ENCODE measurements around the gene AQP7.
"Not testable (repeated sequence)": the region's sequence is repeated elsewhere in the genome, so short reads cannot be mapped to it uniquely, and the experiment has no call there.

The AQP7 gene

GRCh38 chr9:33366979-33367480, 35.3 kb downstream of the AQP7 start:
- no peak for DNase-seq

DNA sequence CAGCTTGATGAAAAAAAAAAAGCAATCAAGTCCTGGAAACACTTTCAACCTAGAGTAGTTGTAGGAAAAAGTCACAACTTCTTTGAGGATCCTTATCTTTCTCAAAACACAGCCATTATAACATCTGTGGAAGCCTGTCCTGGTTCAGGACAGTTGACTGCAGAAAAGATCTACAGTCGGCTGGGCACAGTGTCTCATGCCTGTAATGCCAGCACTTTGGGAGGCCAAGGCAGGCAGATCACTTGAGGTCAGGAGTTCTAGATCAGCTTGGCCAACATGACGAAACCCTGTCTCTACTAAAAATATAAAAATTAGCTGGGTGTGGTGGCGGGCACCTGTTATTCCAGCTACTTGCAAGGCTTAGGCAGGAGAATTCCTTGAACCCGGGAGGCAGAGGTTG, 37.6 kb downstream of the AQP7 start:
- DNase-seq = not testable (repeated sequence)

GRCh38 chr9:33364127-33364526, 38.2 kb downstream of the AQP7 start:
- DNase-seq = no peak

DNA sequence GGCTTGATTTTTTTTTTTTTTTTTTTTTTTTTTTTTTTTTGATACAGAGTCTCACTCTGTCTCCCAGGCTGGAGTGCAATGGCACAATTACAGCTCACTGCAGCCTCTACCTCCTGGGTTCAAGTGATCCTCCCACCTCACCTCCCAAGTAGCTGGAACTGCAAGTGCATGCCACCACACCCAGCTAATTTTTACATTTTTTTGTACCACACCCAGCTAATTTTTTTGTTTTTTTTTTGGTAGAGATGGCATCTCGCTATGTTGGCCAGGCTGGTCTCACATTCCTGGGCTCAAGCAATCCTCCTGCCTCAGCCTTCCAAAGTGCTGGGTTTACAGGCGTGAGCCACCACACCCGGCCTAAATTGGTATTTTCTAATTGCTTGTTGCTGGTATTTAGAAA, 43.7 kb downstream of the AQP7 start:
- DNase-seq = not testable (repeated sequence)

DNA sequence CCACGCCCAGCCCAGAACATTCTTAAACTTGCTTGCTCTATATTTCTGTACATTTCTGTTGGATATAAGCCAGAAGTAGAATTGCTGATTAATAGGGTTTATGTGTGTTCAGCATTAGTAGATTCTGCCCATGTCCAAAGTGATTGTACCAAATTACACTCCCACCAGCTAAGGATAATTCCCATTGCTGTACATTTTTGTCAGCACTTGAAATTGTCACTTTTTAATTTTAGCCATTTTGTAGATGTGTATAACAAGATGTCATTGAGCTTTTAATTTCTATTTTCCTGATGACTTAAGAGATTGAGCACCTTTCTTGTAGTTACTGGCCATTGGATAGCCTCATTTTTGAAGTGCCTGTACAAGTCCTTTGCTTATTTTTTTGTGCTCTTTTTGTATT, 46.4 kb downstream of the AQP7 start:
- no peak for DNase-seq

DNA sequence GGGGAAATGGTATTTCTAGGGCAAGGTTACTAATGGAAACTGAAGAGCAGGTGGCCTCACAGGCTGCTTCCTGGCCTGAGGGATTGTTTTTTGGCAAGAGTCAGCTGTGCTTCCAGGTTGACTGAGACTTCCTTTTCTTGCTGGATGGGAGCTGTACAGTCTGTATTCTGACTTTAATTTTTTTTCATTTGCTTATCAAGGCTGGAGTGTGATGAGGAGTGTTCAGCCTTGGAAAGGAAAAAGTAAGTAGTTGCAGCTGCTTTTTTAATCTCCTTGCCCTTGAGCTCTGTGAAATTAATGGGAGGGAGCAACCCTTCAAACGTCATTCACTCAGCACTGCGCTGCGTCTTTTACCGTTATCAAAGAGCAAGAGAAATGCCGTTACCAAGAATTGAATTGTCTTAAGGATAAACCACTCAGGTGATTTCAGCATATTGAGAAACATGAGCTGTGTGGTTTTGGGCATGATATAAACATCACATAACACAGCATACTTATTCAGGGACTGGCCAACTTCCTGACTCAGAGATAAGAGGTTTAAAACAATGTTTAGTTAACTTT, 47.6 kb downstream of the AQP7 start:
- DNase-seq = peak; percentile 3

- DNase-seq = no peak
Measured at GRCh38 chr9:33351547-33351946, 50.8 kb downstream of the AQP7 start.

DNA sequence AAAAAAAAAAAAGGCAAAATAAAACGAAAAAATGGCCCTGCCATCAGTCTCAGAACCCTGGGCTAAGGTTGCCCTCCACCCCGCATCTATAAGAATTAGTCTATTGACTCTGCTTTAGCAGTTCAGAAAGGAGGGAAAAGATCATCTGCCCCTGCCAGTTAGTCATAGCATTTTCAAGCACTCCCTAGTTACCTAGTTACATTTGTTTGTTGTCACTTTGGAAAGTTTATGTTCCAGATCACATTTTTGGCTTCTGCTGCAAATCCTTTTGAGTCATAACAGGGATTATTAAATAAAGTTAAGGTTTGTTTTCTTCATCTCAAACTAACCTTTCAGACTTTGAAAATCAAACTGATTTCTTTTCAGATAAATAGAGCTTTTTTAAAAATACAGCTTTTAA, 52.1 kb downstream of the AQP7 start:
- DNase-seq = no peak

DNA sequence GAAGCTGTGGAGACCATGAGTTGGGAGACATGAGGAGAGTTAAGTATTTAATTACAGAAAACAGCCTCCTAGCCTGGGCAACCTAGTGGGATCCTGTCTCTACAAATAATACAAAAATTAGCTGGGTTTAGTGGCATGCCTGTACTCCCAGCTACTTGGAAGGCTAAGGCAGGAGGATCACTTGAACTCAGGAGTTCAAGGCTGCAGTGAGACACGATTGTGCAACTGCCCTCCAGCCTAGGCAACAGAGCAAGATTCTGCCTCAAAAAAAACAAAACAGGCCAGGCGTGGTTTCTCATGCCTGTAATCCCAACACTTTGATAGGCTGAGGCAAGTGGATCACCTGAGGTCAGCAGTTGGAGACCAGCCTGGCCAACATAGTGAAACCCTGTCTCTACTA, 52.6 kb downstream of the AQP7 start:
- no peak for DNase-seq

DNA sequence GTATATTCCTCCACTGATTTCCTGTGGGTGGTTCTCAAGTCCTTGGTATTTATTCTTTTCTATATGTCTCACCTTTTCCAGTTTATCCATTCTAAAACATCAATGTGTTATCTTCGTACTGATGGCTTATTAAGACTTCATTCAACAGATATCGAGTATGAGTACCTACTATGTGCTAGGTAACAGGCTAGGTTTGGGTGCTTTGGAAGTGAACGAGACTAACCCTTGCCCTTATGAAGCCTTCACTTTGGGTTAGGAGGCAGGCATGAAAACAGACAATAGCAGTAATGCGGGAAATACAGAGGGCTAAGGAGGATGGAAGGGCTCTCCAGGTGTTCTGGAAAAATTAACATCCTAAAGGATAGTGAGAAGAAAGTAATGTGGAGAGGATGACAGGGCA, 53.4 kb downstream of the AQP7 start:
- no peak for DNase-seq

- DNase-seq = no peak
Measured at GRCh38 chr9:33346564-33346963, 55.8 kb downstream of the AQP7 start.

DNA sequence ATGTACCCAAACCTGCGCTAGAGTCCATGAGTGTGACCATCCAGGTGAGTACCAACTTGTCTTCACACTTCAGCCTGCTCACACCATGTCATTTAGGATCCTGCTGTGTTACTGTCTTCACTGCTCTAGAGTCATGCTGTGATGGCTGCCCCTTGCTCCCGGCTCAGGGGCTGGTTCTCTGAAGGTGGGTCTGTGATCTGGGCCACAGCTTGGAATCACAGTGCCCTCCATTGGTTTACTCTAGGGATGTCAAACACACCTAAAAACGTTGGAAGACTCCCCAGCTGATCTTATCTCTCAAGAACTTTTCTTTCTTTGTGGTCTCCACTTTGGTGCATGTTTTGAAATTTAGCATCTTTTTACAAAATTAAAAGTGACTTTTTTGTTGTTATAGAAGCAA, 58.2 kb downstream of the AQP7 start:
- no peak for DNase-seq

- DNase-seq = no peak
Measured at GRCh38 chr9:33341182-33341581, 61.2 kb downstream of the AQP7 start.

DNA sequence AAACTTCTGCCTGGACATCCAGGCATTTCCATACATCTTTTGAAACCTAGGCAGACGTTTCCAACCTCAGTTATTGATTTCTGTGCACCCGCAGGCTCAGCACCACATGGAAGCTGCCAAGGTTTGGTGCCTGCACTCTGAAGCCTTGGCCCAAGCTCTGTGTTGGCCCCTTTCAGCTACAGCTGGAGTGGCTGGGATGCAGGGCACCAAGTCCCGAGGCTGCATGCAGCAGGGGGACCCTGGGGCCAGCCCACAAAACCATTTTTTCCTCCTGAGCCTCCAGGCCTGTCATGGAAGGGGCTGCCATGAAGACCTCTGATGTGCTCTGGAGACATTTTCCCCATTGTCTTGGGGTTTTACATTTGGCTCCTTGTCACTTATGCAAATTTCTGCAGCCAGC, 62.2 kb downstream of the AQP7 start:
- no peak for DNase-seq

Measured in DMS79 (cell line).